Fibroblast of lung (primary cell): ENCODE measurements around the gene CACNA1E. TPM values are rescaled to one million over a fixed set of nuclear protein-coding genes. Genes with fewer than 3 reads are reported as not detected.

ENCODE experiments used
- DNase-seq, 2 donors: peaks; one replicate each; pipeline versions ENCODE4 v3.0.0 to v3.0.0-alpha.2; 2010; ENCODE audit warnings: low read depth in 2 of 2
- H2AFZ ChIP-seq: 2 replicates; pipeline ENCODE4 v1.5.1; 2012; ENCODE audit warnings: low read length, control low read depth, inconsistent platforms
- H3K27ac ChIP-seq: 2 replicates; pipeline ENCODE4 v1.5.1; 2011; ENCODE audit warnings: low read length, control low read depth; ENCODE audit not compliant: insufficient read depth
- H3K27me3 ChIP-seq: 2 replicates; pipeline ENCODE4 v1.5.1; 2011; ENCODE audit warnings: mild to moderate bottlenecking, low read length; ENCODE audit not compliant: control insufficient read depth, insufficient read depth
- H3K36me3 ChIP-seq: 2 replicates; pipeline ENCODE4 v1.5.1; 2011; ENCODE audit warnings: low read length; ENCODE audit not compliant: control insufficient read depth, insufficient read depth
- H3K4me1 ChIP-seq: 2 replicates; pipeline ENCODE4 v1.5.1; 2011; ENCODE audit warnings: low read length; ENCODE audit not compliant: control insufficient read depth, insufficient read depth; ENCODE audit errors: extremely low read depth
- H3K4me2 ChIP-seq: 2 replicates; pipeline ENCODE4 v1.5.1; 2011; ENCODE audit warnings: low read length, control low read depth; ENCODE audit not compliant: insufficient read depth; ENCODE audit errors: extremely low read depth
- H3K4me3 ChIP-seq, 4 experiments: fragments of 200-600 bp in 1 of 4; sonication (generic) in 1 of 4; replicated peaks in 1 of 4; 2 replicates each; pipeline ENCODE4 v1.5.1; 2011 to 2016; ENCODE audit warnings: low read length in 4 of 4, low read depth in 3 of 4, mild to moderate bottlenecking in 3 of 4, control low read depth in 2 of 4, inconsistent platforms in 1 of 4, mixed read lengths in 1 of 4; ENCODE audit not compliant: insufficient read depth in 1 of 4; ENCODE audit errors: control extremely low read depth in 1 of 4
- H3K79me2 ChIP-seq: 2 replicates; pipeline ENCODE4 v1.5.1; 2012; ENCODE audit warnings: mild to moderate bottlenecking, low read length, inconsistent platforms; ENCODE audit not compliant: control insufficient read depth, insufficient read depth
- H3K9ac ChIP-seq: 2 replicates; pipeline ENCODE4 v1.5.1; 2011; ENCODE audit warnings: mild to moderate bottlenecking, low read length, control low read depth; ENCODE audit not compliant: insufficient read depth
- H3K9me3 ChIP-seq: 2 replicates; pipeline ENCODE4 v1.5.1; 2012; ENCODE audit warnings: low read depth, low read length; ENCODE audit not compliant: control insufficient read depth, insufficient read depth
- H4K20me1 ChIP-seq: 2 replicates; pipeline ENCODE4 v1.5.1; 2011; ENCODE audit warnings: low read length; ENCODE audit not compliant: control insufficient read depth, insufficient read depth; ENCODE audit errors: extremely low read depth
- EZH2 ChIP-seq: IDR thresholded peaks from 2 replicates; pipeline ENCODE4 v1.5.1; 2012; ENCODE audit warnings: low read length, control low read depth, mild to moderate bottlenecking; ENCODE audit errors: missing control alignments
- polyA plus RNA-seq, 2 donors: library from polyadenylated mRNA; depleted of rRNA in 1 of 2; stranded (reverse) in 1 of 2; unstranded in 1 of 2; fragments of >200 nt; gene quantifications; 2 replicates each; pipeline ENCODE4 v1.2.1, GENCODE V29; 2011 to 2012; ENCODE audit warnings: missing spikeins in 1 of 2
- total RNA-seq: library from RNA; depleted of rRNA; stranded (reverse); fragments of >200 nt; gene quantifications from 2 replicates; pipeline ENCODE4 v1.2.1, GENCODE V29; 2014
- TF ChIP-seq, protein P1 (sequence below), 2 donors: IDR thresholded peaks in 1 of 2; conservative IDR thresholded peaks in 1 of 2; 1 replicate in 1 of 2; 2 replicates in 1 of 2; pipeline ENCODE4 v1.5.1; 2011 to 2012; ENCODE audit warnings: low read length in 2 of 2, control low read depth in 1 of 2, inconsistent platforms in 1 of 2, low read depth in 1 of 2, mild to moderate bottlenecking in 1 of 2

Gene CACNA1E
- total and polyA plus RNA-seq, 2 donors (not counting 1 experiment from before 2014, with no cell fraction given): 0.01 TPM; not detected in 1

DNA sequence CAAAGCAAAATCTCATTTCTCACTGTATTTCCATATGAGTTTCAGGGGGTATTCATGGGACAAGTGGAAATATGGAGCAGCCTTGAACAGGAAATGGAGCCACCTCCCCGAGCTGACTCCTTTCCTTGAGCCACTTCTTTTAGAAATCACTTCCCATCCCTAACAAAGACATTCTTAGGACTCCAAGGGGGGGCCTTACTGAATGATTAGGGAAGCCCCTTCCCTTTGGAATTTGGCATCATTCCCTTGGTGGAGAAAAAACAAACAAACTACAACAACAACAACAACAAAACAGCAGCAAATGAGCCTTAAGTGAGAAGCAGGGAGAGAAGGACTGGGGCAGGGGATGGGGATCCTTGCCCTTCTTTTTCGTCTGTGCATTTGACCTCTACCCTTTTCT, 299.9 kb downstream of the CACNA1E start:
- Histone ChIP-seq H3K27me3 (no peaks in the 10 kb centered on the region), H4K20me1 (no peaks in the 10 kb centered on the region), H3K79me2 (no peaks in the 10 kb centered on the region), H3K9ac (no peak overlapping the region), H3K4me2 (no peak overlapping the region), H3K36me3 (no peaks in the 10 kb centered on the region), H3K27ac (no peak overlapping the region), H3K4me3 (no peak overlapping the region), H2AFZ (no peak overlapping the region), H3K4me1 (no peaks in the 10 kb centered on the region), H3K9me3 (no peaks in the 10 kb centered on the region)
- DNase-seq: no peak
- TF ChIP-seq EZH2: no peak
- TF ChIP-seq, protein P1, sequence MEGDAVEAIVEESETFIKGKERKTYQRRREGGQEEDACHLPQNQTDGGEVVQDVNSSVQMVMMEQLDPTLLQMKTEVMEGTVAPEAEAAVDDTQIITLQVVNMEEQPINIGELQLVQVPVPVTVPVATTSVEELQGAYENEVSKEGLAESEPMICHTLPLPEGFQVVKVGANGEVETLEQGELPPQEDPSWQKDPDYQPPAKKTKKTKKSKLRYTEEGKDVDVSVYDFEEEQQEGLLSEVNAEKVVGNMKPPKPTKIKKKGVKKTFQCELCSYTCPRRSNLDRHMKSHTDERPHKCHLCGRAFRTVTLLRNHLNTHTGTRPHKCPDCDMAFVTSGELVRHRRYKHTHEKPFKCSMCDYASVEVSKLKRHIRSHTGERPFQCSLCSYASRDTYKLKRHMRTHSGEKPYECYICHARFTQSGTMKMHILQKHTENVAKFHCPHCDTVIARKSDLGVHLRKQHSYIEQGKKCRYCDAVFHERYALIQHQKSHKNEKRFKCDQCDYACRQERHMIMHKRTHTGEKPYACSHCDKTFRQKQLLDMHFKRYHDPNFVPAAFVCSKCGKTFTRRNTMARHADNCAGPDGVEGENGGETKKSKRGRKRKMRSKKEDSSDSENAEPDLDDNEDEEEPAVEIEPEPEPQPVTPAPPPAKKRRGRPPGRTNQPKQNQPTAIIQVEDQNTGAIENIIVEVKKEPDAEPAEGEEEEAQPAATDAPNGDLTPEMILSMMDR (conservative IDR thresholded peaks at IDR 0.05 in 1 of 2, IDR thresholded peaks at IDR 0.05 in 1 of 2; ENCODE audit: low read depth in 1 of 2, low read length in 2 of 2): no peak

DNA sequence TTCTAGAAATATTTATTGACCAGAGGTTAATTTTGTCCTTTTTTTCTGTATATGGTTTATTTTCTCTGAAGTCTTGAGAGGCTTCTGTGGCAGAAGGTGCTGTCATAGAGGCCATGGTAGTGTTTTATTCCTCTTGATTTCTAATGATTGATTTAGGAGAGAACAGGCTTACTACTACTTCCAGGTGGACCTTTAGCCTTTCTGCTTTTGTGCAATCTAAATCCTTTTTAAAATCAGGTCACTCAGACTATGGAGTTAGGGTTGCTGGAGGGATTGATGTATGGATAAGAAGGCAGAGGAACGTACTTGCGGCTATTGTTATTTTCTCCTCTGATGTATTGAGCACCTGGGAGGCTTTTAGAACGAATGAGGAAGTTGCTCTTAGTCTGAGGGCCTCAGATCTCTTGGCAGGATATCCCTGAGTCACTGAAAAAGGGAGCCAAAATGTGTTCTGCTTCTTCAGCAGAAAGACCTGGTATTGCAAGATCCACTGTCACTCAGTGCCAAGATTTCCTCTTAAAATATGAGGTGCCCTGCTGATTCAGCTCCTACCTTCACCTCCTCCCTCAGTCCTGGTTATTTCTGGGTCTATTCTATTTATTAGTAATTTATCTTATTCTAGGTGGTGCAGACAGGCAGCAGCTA, 300.8 kb downstream of the CACNA1E start:
- no peaks in the 10 kb centered on the region for H3K36me3 ChIP-seq
- H3K27ac ChIP-seq: no peak overlapping the region
- H3K27me3 ChIP-seq: no peaks in the 10 kb centered on the region
- no peaks in the 10 kb centered on the region for H4K20me1 ChIP-seq
- H3K4me1 ChIP-seq: no peaks in the 10 kb centered on the region
- H3K9ac ChIP-seq: no peak overlapping the region
- no peak overlapping the region for H3K4me3 ChIP-seq
- DNase-seq: no peak
- H2AFZ ChIP-seq: no peak overlapping the region
- H3K4me2 ChIP-seq: no peak overlapping the region
- TF ChIP-seq, protein P1 (conservative IDR thresholded peaks at IDR 0.05 in 1 of 2, IDR thresholded peaks at IDR 0.05 in 1 of 2; ENCODE audit: low read depth in 1 of 2, low read length in 2 of 2): no peak
- TF ChIP-seq EZH2: no peak
- H3K79me2 ChIP-seq: no peaks in the 10 kb centered on the region
- H3K9me3 ChIP-seq: no peaks in the 10 kb centered on the region

DNA sequence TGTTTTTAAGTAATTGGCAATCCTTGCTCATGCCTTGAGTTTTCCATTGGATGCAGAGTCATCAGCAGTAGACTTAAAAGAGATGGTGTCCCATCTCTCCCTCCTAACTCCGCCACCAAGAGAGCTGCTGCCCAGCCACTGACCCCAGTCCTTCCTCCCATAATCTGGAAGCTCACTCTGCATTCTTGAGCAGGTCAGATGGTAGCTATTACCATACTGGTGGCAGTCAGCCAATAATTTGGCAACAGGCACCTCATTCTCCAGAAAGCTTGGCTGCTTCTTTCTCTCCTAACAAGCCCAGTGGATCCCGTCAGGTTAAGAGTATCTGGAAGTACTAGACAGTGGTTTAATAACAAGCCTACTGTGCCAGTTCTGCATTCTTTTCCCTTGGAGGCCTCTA, 306.1 kb downstream of the CACNA1E start:
- Histone ChIP-seq H2AFZ (no peak overlapping the region), H3K79me2 (no peaks in the 10 kb centered on the region), H3K4me3 (no peak overlapping the region), H3K27me3 (no peaks in the 10 kb centered on the region), H3K9ac (no peak overlapping the region), H4K20me1 (no peaks in the 10 kb centered on the region), H3K36me3 (no peaks in the 10 kb centered on the region), H3K27ac (no peak overlapping the region), H3K4me2 (no peak overlapping the region), H3K4me1 (no peaks in the 10 kb centered on the region), H3K9me3 (no peaks in the 10 kb centered on the region)
- DNase-seq: no peak
- TF ChIP-seq, protein P1 (conservative IDR thresholded peaks at IDR 0.05 in 1 of 2, IDR thresholded peaks at IDR 0.05 in 1 of 2; ENCODE audit: low read depth in 1 of 2, low read length in 2 of 2): no peak
- no peak for TF ChIP-seq EZH2
